HK-2 (cell line): ENCODE data around the gene CEACAM5.
"Not testable (repeated sequence)": the region's sequence is repeated elsewhere in the genome, so short reads cannot be mapped to it uniquely, and the experiment has no call there.

Experiments
- DNase-seq: peaks from one replicate; pipeline ENCODE4 v3.0.0-alpha.2; 2018; ENCODE audit not compliant: unreplicated experiment

The CEACAM5 gene

GRCh38 chr19:41740415-41741243, 32.2 kb downstream of the CEACAM5 start:
- DNase-seq: no peak

GRCh38 chr19:41741244-41741554, 32.8 kb downstream of the CEACAM5 start:
- no peak for DNase-seq

- DNase-seq: no peak
Measured at GRCh38 chr19:41744850-41745249, 36.4 kb downstream of the CEACAM5 start.

- DNase-seq: no peak
Measured at GRCh38 chr19:41745756-41746155, 37.3 kb downstream of the CEACAM5 start.

GRCh38 chr19:41746593-41747227, 38.3 kb downstream of the CEACAM5 start:
- DNase-seq: peak; percentile 38

- no peak for DNase-seq
Measured at GRCh38 chr19:41748012-41748411, 39.6 kb downstream of the CEACAM5 start.

- DNase-seq: not testable (repeated sequence)
Measured at GRCh38 chr19:41750248-41751134, 42.1 kb downstream of the CEACAM5 start.

GRCh38 chr19:41753159-41753558, 44.7 kb downstream of the CEACAM5 start:
- DNase-seq: peak; percentile 63

GRCh38 chr19:41753936-41754529, 45.6 kb downstream of the CEACAM5 start:
- peak; percentile 40 for DNase-seq

GRCh38 chr19:41755328-41755913, 47.0 kb downstream of the CEACAM5 start, which contains the start of gene CEACAM6:
CEACAM6 (plus strand) TSS chr19:41755530; CDS start chr19:41755639, 109 bp downstream.
- no peak for DNase-seq

- DNase-seq: no peak
Measured at GRCh38 chr19:41758846-41759245, 50.4 kb downstream of the CEACAM5 start.

GRCh38 chr19:41767115-41767514, 58.7 kb downstream of the CEACAM5 start:
- no peak for DNase-seq

GRCh38 chr19:41768105-41768504, 59.7 kb downstream of the CEACAM5 start:
- not testable (repeated sequence) for DNase-seq

- no peak for DNase-seq
Measured at GRCh38 chr19:41769608-41770007, 61.2 kb downstream of the CEACAM5 start.

GRCh38 chr19:41771410-41771809, 63.0 kb downstream of the CEACAM5 start:
- DNase-seq: no peak

- no peak for DNase-seq
Measured at GRCh38 chr19:41774515-41774980, 66.1 kb downstream of the CEACAM5 start.

- no peak for DNase-seq
Measured at GRCh38 chr19:41776700-41777099, 68.3 kb downstream of the CEACAM5 start.
